Activated CD4-positive, alpha-beta T cell treated with anti-CD3 and anti-CD28 coated beads, Interleukin-2, amount 10 ng/mL, durations not matched to agents 7 days and 5 days (primary cell): ENCODE data around the gene RBFOX2. TPM values are rescaled to one million over a fixed set of nuclear protein-coding genes. Genes with fewer than 3 reads are reported as not detected.
"Not testable (repeated sequence)": the region's sequence is repeated elsewhere in the genome, so short reads cannot be mapped to it uniquely, and the experiment has no call there.

Source experiments
- CTCF ChIA-PET: fragments of 350-600 bp; sonication (Branson Sonifier 250); formaldehyde crosslinking; loops from one replicate; lab custom pipeline; 2021; ENCODE audit warnings: antibody characterized with exemption; lab: Charles Lee
- POLR2A ChIA-PET: fragments of 350-600 bp; sonication (Branson Sonifier 250); formaldehyde crosslinking; loops from one replicate; lab custom pipeline; 2021; ENCODE audit warnings: antibody characterized with exemption; lab: Charles Lee
- DNase-seq: peaks from one replicate; pipeline ENCODE4 v3.0.0-alpha.2; 2020
- H3K27ac Mint-ChIP-seq: one replicate; pipeline ENCODE4 v1.8.0; 2021; ENCODE audit warnings: mild to moderate bottlenecking, moderate library complexity, mixed read lengths
- H3K27me3 Mint-ChIP-seq: one replicate; pipeline ENCODE4 v1.8.0; 2021; ENCODE audit warnings: mixed read lengths
- H3K36me3 Mint-ChIP-seq: one replicate; pipeline ENCODE4 v1.8.0; 2021; ENCODE audit warnings: low read depth, mixed read lengths
- H3K4me1 Mint-ChIP-seq: one replicate; pipeline ENCODE4 v1.8.0; 2021; ENCODE audit warnings: mixed read lengths
- H3K4me3 Mint-ChIP-seq: one replicate; pipeline ENCODE4 v1.8.0; 2021; ENCODE audit warnings: mild to moderate bottlenecking, moderate library complexity, mixed read lengths
- H3K9me3 Mint-ChIP-seq: one replicate; pipeline ENCODE4 v1.8.0; 2021; ENCODE audit warnings: mixed read lengths
- total RNA-seq, 2 experiments: library from RNA; stranded (reverse); gene quantifications; one replicate each; pipeline ENCODE4 v1.2.3, GENCODE V29; 2021

Gene RBFOX2
- total RNA-seq, 2 experiments from 2014 or later: 0.77 to 0.99 TPM

GRCh38 chr22:36056980-36057379 is 28.4 kb upstream of the RBFOX2 start:
- CTCF ChIA-PET: interaction anchor here (1.7 to 4.1 kb wide), 3 partner anchors 9 to 30 kb away, joined by 7 to 36 read pairs (median 9); partner anchors contain the start of gene RBFOX2
- no peaks in the 10 kb centered on the region for H3K36me3 Mint-ChIP-seq
- peaks cover 8% of the 10 kb centered on the region for H3K27me3 Mint-ChIP-seq
- POLR2A ChIA-PET: no interaction called here
- H3K4me3 Mint-ChIP-seq: no peak overlapping the region
- no peak overlapping the region for H3K27ac Mint-ChIP-seq
- H3K9me3 Mint-ChIP-seq: no peaks in the 10 kb centered on the region
- H3K4me1 Mint-ChIP-seq: peaks cover 9% of the 10 kb centered on the region
- no peak for DNase-seq

GRCh38 chr22:36055376-36056295 is 27.0 kb upstream of the RBFOX2 start:
- Mint-ChIP-seq H3K4me3 (no peak overlapping the region), H3K27me3 (peaks cover 8% of the 10 kb centered on the region), H3K27ac (no peak overlapping the region), H3K4me1 (peaks cover 9% of the 10 kb centered on the region), H3K36me3 (no peaks in the 10 kb centered on the region), H3K9me3 (no peaks in the 10 kb centered on the region)
- POLR2A ChIA-PET: no interaction called here
- no peak for DNase-seq
- CTCF ChIA-PET: interaction anchor here (4.1 kb wide), 1 partner anchor 11 kb away, joined by 36 read pairs; no protein-coding TSS in a partner anchor

- H3K4me3 Mint-ChIP-seq, H3K9me3 Mint-ChIP-seq, H3K36me3 Mint-ChIP-seq, DNase-seq, H3K27me3 Mint-ChIP-seq, H3K27ac Mint-ChIP-seq, H3K4me1 Mint-ChIP-seq, POLR2A ChIA-PET: not testable (repeated sequence)
- CTCF ChIA-PET: interaction anchor here (4.1 kb wide), 1 partner anchor 12 kb away, joined by 36 read pairs; no protein-coding TSS in a partner anchor
These were observed 25.8 kb upstream of the RBFOX2 start for GRCh38 chr22:36054446-36054845.

- Mint-ChIP-seq H3K4me1 (peaks cover 9% of the 10 kb centered on the region), H3K4me3 (no peak overlapping the region), H3K9me3 (no peaks in the 10 kb centered on the region), H3K36me3 (no peaks in the 10 kb centered on the region), H3K27ac (no peak overlapping the region), H3K27me3 (peaks cover 8% of the 10 kb centered on the region)
- ChIA-PET POLR2A (no interaction called here), CTCF (interaction anchor here (1.4 to 4.1 kb wide), 3 partner anchors 8 to 13 kb away, joined by 5 to 36 read pairs (median 19); no protein-coding TSS in a partner anchor)
- DNase-seq: no peak
These were observed 24.9 kb upstream of the RBFOX2 start for GRCh38 chr22:36053242-36054147.

- ChIA-PET CTCF (interaction anchor here (1.2 to 1.9 kb wide), 3 partner anchors 9 to 16 kb away, joined by 3 to 19 read pairs (median 5); no protein-coding TSS in a partner anchor), POLR2A (no interaction called here)
- Mint-ChIP-seq H3K9me3 (no peaks in the 10 kb centered on the region), H3K27ac (no peak overlapping the region), H3K36me3 (no peaks in the 10 kb centered on the region), H3K4me3 (no peak overlapping the region), H3K27me3 (peaks cover 6% of the 10 kb centered on the region), H3K4me1 (peaks cover 9% of the 10 kb centered on the region)
- DNase-seq: no peak
These were observed 23.9 kb upstream of the RBFOX2 start for GRCh38 chr22:36052505-36052941.

GRCh38 chr22:36049678-36049997 is 21.0 kb upstream of the RBFOX2 start:
- no peak for DNase-seq
- Mint-ChIP-seq H3K27ac (no peak overlapping the region), H3K9me3 (no peaks in the 10 kb centered on the region), H3K4me3 (no peak overlapping the region), H3K27me3 (no peaks in the 10 kb centered on the region), H3K4me1 (peaks cover 9% of the 10 kb centered on the region), H3K36me3 (no peaks in the 10 kb centered on the region)
- ChIA-PET POLR2A (interaction anchor here (0.6 kb wide), 1 partner anchor 78 kb away, joined by 4 read pairs; no protein-coding TSS in a partner anchor), CTCF (interaction anchor here (1.2 to 2.0 kb wide), 2 partner anchors 9 to 16 kb away, joined by 6 to 8 read pairs; no protein-coding TSS in a partner anchor)

GRCh38 chr22:36048911-36049677 is 20.5 kb upstream of the RBFOX2 start:
- H3K4me1 Mint-ChIP-seq: peaks cover 9% of the 10 kb centered on the region
- ChIA-PET CTCF (interaction anchor here (2.2 kb wide), 1 partner anchor 17 kb away, joined by 7 read pairs; no protein-coding TSS in a partner anchor), POLR2A (no interaction called here)
- H3K4me3 Mint-ChIP-seq: no peak overlapping the region
- H3K36me3 Mint-ChIP-seq: no peaks in the 10 kb centered on the region
- H3K9me3 Mint-ChIP-seq: no peaks in the 10 kb centered on the region
- no peak for DNase-seq
- H3K27ac Mint-ChIP-seq: no peak overlapping the region
- no peaks in the 10 kb centered on the region for H3K27me3 Mint-ChIP-seq

GRCh38 chr22:36044517-36044916 is 15.9 kb upstream of the RBFOX2 start:
- H3K4me3 Mint-ChIP-seq, H3K36me3 Mint-ChIP-seq, H3K27me3 Mint-ChIP-seq, POLR2A ChIA-PET, H3K9me3 Mint-ChIP-seq, H3K27ac Mint-ChIP-seq, CTCF ChIA-PET, H3K4me1 Mint-ChIP-seq, DNase-seq: not testable (repeated sequence)

- Mint-ChIP-seq H3K27me3 (peaks cover 9% of the 10 kb centered on the region), H3K36me3 (no peaks in the 10 kb centered on the region), H3K9me3 (no peaks in the 10 kb centered on the region), H3K4me1 (no peaks in the 10 kb centered on the region), H3K4me3 (no peak overlapping the region), H3K27ac (no peak overlapping the region)
- POLR2A ChIA-PET: no interaction called here
- CTCF ChIA-PET: interaction anchor here (0.6 kb wide), 1 partner anchor 514 kb away, joined by 3 read pairs; no protein-coding TSS in a partner anchor
- DNase-seq: no peak
These were observed 13.6 kb upstream of the RBFOX2 start for GRCh38 chr22:36042240-36042639.

GRCh38 chr22:36039125-36039524 is 10.5 kb upstream of the RBFOX2 start:
- POLR2A ChIA-PET: no interaction called here
- no peak overlapping the region for H3K4me3 Mint-ChIP-seq

GRCh38 chr22:36037102-36037758 is 8.6 kb upstream of the RBFOX2 start:
- DNase-seq: no peak
- ChIA-PET POLR2A (no interaction called here), CTCF (no interaction called here)
- Mint-ChIP-seq H3K4me3 (no peak overlapping the region), H3K4me1 (no peaks in the 10 kb centered on the region), H3K36me3 (no peaks in the 10 kb centered on the region), H3K27me3 (peaks cover 20% of the 10 kb centered on the region), H3K9me3 (no peaks in the 10 kb centered on the region), H3K27ac (no peak overlapping the region)

More at GRCh38 chr22:36039125-36039524, 10.5 kb upstream of the RBFOX2 start:
- Mint-ChIP-seq H3K36me3 (no peaks in the 10 kb centered on the region), H3K27me3 (peaks cover 17% of the 10 kb centered on the region), H3K27ac (no peak overlapping the region), H3K9me3 (no peaks in the 10 kb centered on the region), H3K4me1 (no peaks in the 10 kb centered on the region)
- CTCF ChIA-PET: no interaction called here
- DNase-seq: no peak
